DOHH2 (cell line): ENCODE measurements around the gene RPTOR.

Experiments
- CTCF ChIP-seq: fragments of 200-600 bp; sonication (generic); IDR thresholded peaks from one replicate; pipeline ENCODE4 v1.5.1; 2014; ENCODE audit warnings: antibody characterized with exemption, mild to moderate bottlenecking, low read depth, low read length; ENCODE audit not compliant: poor library complexity, severe bottlenecking
- EZH2phosphoT487 ChIP-seq: fragments of 200-600 bp; sonication (generic); IDR thresholded peaks from 2 replicates; pipeline ENCODE4 v1.6.1; 2017; ENCODE audit warnings: borderline replicate concordance, mild to moderate bottlenecking, antibody characterized with exemption, low read length, moderate library complexity, mixed read lengths

DNA sequence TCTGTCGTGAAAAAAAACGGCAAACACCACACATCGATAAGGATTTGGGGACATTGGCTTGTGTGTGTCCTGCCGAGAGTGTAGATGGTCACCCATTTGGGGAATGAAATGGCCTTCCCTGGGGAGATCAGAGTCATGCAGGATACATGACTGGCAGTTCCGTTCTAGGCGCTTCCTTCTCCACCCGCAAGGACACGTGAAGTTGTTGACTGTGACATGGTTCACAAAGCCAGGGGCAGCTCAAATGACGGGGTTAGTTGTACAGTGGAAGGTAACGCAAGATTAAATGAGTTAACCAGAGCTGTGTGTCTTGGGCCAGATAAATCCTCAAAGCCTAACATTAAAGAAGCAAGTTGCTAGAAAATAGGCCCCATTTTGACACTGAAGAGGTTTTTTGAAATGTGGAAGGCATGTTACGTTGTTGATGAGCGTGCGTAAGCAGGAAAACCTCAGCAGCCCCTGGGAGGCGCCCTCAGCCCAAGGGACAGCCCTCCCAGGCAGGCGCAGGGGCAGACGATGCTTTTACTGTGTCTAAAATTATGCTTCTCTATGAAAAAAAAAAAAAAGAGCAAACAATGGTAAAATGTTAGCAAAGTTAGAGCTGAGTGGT lies 411.1 kb downstream of the RPTOR start:
- TF ChIP-seq CTCF (peak; percentile 20), EZH2phosphoT487 (no peak)
